ENCODE measurements around the gene DGKZ. TPM values are rescaled to one million over a fixed set of nuclear protein-coding genes. Genes with fewer than 3 reads are reported as not detected.

Gene DGKZ
- total RNA-seq, 4 donors from 2014 or later, result 104 to 270 (median 200) TPM

DNA sequence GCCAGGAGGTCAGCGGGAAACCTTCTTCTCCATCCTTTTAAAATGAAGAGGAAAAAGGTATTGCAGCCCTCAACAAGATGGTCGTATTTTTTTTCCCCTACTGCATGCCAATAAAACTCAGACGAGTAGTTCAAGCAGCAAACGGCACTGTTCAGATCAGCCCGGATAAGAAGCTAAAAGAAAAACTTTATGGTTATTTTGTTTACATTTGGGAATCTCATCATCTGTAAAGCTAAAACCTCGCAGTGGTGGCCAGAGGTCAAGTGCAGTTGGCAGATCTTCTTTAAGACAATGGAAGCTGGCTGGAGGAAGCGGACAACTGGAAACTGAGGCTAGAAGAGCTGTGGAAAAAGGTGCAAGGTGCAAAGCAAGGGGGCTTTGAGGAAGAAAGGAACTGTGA, 75.3 kb downstream of the DGKZ start:
- Histone ChIP-seq H3K9me3 (no peaks in the 10 kb centered on the region), H3K36me3 (peaks cover 0 to 33% (median 0%) of the 10 kb centered on the region in 3 donors)
- no peak for DNase-seq

DNA sequence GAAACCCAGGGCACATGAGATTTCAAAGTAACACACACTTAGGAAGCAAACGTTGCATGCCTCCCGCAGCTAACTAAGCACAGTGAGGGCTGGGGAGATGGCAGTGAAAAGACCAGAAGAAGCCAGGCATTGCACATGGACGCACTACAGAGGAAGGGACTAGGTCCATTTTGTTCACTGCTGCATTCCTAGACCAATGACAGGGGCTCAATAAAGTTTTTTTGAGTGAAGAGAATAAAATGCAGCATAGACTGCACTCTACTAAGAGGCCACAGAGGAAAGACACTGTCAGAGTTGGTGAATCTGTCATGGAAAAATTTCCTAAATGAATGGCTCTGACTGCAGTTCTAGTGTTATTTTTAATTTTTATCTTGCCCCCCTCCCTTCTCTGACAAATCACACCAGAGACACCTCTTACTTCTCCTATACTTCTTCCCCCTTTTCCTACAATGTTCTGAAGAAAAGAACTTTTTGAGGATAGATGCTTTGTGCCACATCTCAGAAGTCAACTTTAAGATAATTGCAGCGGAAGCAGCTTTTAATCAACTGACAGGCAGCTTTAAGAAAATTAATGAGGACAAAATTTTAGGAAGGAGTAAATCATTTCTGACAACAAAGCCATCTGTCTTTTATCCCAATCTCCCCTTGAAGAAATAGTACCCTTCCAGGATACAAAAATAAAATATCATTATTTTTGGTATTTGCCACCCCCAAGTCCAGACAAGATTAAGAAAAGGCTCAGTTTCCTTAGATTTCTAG, 79.1 kb downstream of the DGKZ start:
- TF ChIP-seq POLR2A (IDR thresholded peaks at IDR 0.05), result no peak
- TF ChIP-seq, protein P1, sequence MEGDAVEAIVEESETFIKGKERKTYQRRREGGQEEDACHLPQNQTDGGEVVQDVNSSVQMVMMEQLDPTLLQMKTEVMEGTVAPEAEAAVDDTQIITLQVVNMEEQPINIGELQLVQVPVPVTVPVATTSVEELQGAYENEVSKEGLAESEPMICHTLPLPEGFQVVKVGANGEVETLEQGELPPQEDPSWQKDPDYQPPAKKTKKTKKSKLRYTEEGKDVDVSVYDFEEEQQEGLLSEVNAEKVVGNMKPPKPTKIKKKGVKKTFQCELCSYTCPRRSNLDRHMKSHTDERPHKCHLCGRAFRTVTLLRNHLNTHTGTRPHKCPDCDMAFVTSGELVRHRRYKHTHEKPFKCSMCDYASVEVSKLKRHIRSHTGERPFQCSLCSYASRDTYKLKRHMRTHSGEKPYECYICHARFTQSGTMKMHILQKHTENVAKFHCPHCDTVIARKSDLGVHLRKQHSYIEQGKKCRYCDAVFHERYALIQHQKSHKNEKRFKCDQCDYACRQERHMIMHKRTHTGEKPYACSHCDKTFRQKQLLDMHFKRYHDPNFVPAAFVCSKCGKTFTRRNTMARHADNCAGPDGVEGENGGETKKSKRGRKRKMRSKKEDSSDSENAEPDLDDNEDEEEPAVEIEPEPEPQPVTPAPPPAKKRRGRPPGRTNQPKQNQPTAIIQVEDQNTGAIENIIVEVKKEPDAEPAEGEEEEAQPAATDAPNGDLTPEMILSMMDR (IDR thresholded peaks at IDR 0.05), result no peak
- no peak for DNase-seq
- H3K36me3 ChIP-seq, result peaks cover 0 to 41% (median 0%) of the 10 kb centered on the region in 3 donors

More for the DNA sequence above, 75.3 kb downstream of the DGKZ start:
- no peak for TF ChIP-seq POLR2A (IDR thresholded peaks at IDR 0.05)
- TF ChIP-seq, protein P1 (IDR thresholded peaks at IDR 0.05), result no peak
- H3K27ac ChIP-seq, result no peak overlapping the region
- no peaks in the 10 kb centered on the region for H3K27me3 ChIP-seq
- H3K4me3 ChIP-seq, result no peak overlapping the region
- H3K4me1 ChIP-seq, result peaks cover 0 to 10% (median 0%) of the 10 kb centered on the region in 4 donors

DNA sequence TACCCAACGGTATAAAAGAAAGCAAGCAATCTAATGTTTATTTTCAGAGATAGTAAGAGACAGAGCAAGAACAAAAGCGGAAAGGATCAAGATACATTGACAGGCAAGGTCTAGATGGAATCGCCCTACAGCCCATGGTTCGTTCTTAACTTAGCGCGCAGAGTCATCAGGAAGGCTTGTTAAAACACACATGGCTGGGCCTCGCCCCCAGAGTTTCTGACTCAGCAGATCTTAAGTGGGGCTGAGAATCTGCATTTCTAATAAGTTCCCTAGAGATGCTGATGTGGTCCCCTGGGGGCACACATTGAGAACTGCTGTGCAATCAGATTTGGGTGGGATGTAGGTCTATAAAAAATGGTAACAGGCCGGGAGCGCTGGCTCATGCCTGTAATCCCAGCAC, 80.1 kb downstream of the DGKZ start:
- no peaks in the 10 kb centered on the region for H3K27me3 ChIP-seq
- peaks cover 0 to 47% (median 0%) of the 10 kb centered on the region in 3 donors for H3K36me3 ChIP-seq
- H3K4me3 ChIP-seq, result no peak overlapping the region
- H3K9me3 ChIP-seq, result no peaks in the 10 kb centered on the region
- TF ChIP-seq, protein P1 (IDR thresholded peaks at IDR 0.05), result no peak
- no peak for TF ChIP-seq POLR2A (IDR thresholded peaks at IDR 0.05)
- no peak for DNase-seq
- H3K4me1 ChIP-seq, result peaks cover 0 to 7% (median 0%) of the 10 kb centered on the region in 4 donors
- H3K27ac ChIP-seq, result no peak overlapping the region

More for the DNA sequence above, 79.1 kb downstream of the DGKZ start:
- peaks cover 0 to 9% (median 0%) of the 10 kb centered on the region in 4 donors for H3K4me1 ChIP-seq
- H3K4me3 ChIP-seq, result no peak overlapping the region
- no peak overlapping the region for H3K27ac ChIP-seq
- no peaks in the 10 kb centered on the region for H3K27me3 ChIP-seq
- H3K9me3 ChIP-seq, result no peaks in the 10 kb centered on the region

DNA sequence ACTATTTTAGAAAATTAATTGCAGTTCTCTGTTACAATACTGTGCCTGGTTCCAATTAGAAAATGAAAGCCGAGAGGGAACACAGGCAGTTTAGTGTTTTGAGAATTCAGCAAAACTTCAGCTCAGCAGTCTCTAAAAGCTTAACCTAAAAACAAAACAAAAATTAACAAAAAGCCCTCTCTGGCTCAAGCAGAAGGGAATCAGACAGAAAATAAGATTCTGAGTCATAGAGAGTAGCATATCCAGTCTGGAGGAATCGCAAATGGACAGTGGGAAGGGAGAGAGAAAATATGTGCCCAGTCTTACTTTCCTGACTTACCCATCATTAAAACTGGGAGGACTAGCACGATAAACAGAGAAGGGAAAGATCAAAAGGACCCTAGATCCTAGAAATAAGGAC, 82.5 kb downstream of the DGKZ start:
- H3K27ac ChIP-seq, result no peak overlapping the region
- H3K9me3 ChIP-seq, result no peaks in the 10 kb centered on the region
- TF ChIP-seq POLR2A (IDR thresholded peaks at IDR 0.05), result no peak
- TF ChIP-seq, protein P1 (IDR thresholded peaks at IDR 0.05), result no peak
- H3K4me1 ChIP-seq, result no peaks in the 10 kb centered on the region
- H3K27me3 ChIP-seq, result no peaks in the 10 kb centered on the region
- peaks cover 0 to 68% (median 0%) of the 10 kb centered on the region in 3 donors for H3K36me3 ChIP-seq
- no peak for DNase-seq
- H3K4me3 ChIP-seq, result no peak overlapping the region

Small RNAs within 50 kb of the gene (small RNA-seq; reads per million reads assigned to genes)
- gene MIR4688, result 0 to 0.06 reads per million in 2 donors

Other genes with a start within 250 kb of the DGKZ start
- 100 to 1,000 TPM in 1 of 4 donors, 10 to 100 TPM in 2, 1 to 10 TPM in 1; 8.9 to 118 (median 34.4) TPM for gene PHF21A, start 226.0 kb upstream of the DGKZ start, total RNA-seq
- gene CREB3L1, start 69.8 kb upstream of the DGKZ start, total RNA-seq, result 10 to 100 TPM; 13.2 to 50.6 (median 30.3) TPM
- gene MDK, start 34.2 kb downstream of the DGKZ start, total RNA-seq, result 100 to 1,000 TPM in 3 of 4 donors, 10 to 100 TPM in 1; 22.3 to 340 (median 205) TPM
- gene CHRM4, start 44.3 kb downstream of the DGKZ start, total RNA-seq, result 10 to 100 TPM; 11.5 to 16.5 (median 13.0) TPM
- gene AMBRA1, start 246.6 kb downstream of the DGKZ start, total RNA-seq, result 10 to 100 TPM; 28.9 to 61.6 (median 41.6) TPM

Measured in Peyer's patch (tissue), 4 donors.